Nephron (organoid): ENCODE data around the gene VOPP1.

Experiments
- H3K27ac Mint-ChIP-seq, 3 experiments: 2 replicates each; pipeline ENCODE4 v1.8.0; 2020; ENCODE audit warnings: mixed read lengths in 3 of 3, mild to moderate bottlenecking in 2 of 3, moderate library complexity in 1 of 3
- H3K27me3 Mint-ChIP-seq: 2 replicates; pipeline ENCODE4 v1.8.0; 2021; ENCODE audit warnings: low read depth, mild to moderate bottlenecking, moderate library complexity, mixed read lengths
- H3K36me3 Mint-ChIP-seq: 2 replicates; pipeline ENCODE4 v1.8.0; 2020; ENCODE audit warnings: low read depth, mixed read lengths
- H3K4me1 Mint-ChIP-seq: 2 replicates; pipeline ENCODE4 v1.8.0; 2020; ENCODE audit warnings: mixed read lengths
- H3K4me3 Mint-ChIP-seq, 3 experiments: 2 replicates each; pipeline ENCODE4 v1.8.0; 2020; ENCODE audit warnings: mild to moderate bottlenecking in 3 of 3, mixed read lengths in 3 of 3, moderate library complexity in 2 of 3
- H3K9me3 Mint-ChIP-seq: 2 replicates; pipeline ENCODE4 v1.8.0; 2020; ENCODE audit warnings: mixed read lengths
- TF ChIP-seq, protein P1 (sequence below), 3 experiments: fragments of 200-600 bp; sonication (generic); IDR thresholded peaks; one replicate each; pipeline ENCODE4 v1.5.0; 2021; ENCODE audit warnings: antibody characterized with exemption in 3 of 3; ENCODE audit not compliant: unreplicated experiment in 3 of 3

VOPP1 gene

DNA sequence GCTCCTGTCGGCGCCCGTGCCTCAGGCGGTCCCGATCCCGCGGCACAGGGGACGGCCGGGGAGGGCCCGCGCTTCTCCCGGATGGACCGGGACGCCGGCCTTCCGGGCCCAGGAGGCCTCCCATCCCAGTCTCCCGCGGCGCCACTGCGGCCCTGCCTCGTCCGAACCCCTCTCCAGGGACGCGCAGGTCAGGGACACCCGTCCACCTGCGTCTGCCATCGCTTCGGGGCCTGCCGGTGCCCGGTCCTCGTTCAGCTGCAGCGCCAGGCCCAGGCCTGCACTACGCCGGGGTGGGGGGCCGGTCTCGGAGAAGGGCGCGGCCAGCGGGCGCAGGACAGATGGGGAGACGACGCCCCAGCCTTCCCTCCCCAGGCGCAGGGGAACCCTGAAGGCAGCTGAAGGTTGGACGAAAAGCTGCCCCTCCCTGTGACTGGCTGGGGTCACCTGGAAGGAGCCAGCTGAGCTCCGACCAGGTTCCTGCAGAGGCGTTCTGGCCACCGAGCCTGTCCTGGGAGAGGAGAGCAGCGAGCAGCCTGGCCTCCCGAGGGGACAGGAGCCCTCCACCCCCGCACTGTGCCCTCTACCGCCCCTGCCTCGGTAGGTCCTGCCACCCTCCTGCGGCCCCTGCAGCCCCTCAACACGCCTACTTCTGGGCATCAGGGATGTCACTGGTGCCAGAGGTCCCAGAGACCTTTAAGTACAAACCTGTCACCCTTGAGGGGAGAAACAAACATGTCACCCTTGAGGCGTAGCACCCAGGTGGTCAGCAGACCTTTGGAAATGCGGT, 122.9 kb downstream of the VOPP1 start:
- TF ChIP-seq, protein P1, sequence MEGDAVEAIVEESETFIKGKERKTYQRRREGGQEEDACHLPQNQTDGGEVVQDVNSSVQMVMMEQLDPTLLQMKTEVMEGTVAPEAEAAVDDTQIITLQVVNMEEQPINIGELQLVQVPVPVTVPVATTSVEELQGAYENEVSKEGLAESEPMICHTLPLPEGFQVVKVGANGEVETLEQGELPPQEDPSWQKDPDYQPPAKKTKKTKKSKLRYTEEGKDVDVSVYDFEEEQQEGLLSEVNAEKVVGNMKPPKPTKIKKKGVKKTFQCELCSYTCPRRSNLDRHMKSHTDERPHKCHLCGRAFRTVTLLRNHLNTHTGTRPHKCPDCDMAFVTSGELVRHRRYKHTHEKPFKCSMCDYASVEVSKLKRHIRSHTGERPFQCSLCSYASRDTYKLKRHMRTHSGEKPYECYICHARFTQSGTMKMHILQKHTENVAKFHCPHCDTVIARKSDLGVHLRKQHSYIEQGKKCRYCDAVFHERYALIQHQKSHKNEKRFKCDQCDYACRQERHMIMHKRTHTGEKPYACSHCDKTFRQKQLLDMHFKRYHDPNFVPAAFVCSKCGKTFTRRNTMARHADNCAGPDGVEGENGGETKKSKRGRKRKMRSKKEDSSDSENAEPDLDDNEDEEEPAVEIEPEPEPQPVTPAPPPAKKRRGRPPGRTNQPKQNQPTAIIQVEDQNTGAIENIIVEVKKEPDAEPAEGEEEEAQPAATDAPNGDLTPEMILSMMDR (IDR thresholded peaks at IDR 0.05; ENCODE audit: unreplicated experiment in 3 of 3), result no peak
- no peak overlapping the region for H3K27ac Mint-ChIP-seq
- no peaks in the 10 kb centered on the region for H3K27me3 Mint-ChIP-seq
- no peaks in the 10 kb centered on the region for H3K9me3 Mint-ChIP-seq
- H3K4me1 Mint-ChIP-seq, result no peaks in the 10 kb centered on the region
- peaks cover 4% of the 10 kb centered on the region for H3K36me3 Mint-ChIP-seq
- no peak overlapping the region for H3K4me3 Mint-ChIP-seq

DNA sequence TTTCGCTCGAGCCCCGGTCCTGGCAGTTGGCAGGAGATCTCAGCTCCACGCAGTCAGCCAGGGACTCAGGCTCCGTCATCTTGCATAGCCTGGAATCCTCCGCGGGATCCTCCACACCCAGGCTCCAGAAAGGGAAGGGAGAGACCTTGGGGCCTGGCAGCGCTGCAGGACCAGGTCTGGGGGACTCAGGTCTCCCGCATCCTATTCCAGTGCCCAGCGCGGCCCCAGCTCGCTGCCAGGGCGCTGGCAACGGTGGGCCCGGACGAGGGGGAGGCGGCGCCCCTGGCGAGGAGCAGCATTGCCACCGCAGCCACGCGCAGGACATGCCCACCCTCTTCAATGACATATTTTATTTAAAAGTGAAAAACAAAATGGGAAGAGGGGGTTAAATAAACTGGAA, 123.8 kb downstream of the VOPP1 start:
- Mint-ChIP-seq H3K27ac (no peak overlapping the region), H3K4me3 (no peak overlapping the region), H3K36me3 (peaks cover 4% of the 10 kb centered on the region), H3K27me3 (no peaks in the 10 kb centered on the region), H3K4me1 (no peaks in the 10 kb centered on the region), H3K9me3 (no peaks in the 10 kb centered on the region)
- TF ChIP-seq, protein P1 (IDR thresholded peaks at IDR 0.05; ENCODE audit: unreplicated experiment in 3 of 3), result no peak

DNA sequence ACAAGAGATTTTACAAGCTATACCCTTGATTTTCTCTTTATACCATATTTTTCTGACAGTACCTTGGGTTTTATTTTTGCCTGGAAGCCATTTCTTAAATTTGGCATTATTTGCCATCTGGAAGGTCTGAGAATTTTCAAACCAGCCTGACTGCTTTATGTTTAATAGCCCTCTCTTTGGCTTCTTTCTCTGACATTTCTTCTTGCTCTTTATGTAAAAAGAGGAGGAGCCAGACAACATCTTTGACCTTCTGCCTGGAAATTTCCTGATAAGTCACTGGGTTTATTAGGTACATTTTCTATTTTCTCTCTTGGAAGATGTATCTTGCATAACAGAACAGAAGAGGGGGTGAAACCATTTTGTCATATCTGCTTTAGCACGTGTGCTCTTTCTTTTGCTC, 127.5 kb downstream of the VOPP1 start:
- no peaks in the 10 kb centered on the region for H3K9me3 Mint-ChIP-seq
- TF ChIP-seq, protein P1 (IDR thresholded peaks at IDR 0.05; ENCODE audit: unreplicated experiment in 3 of 3), result no peak
- no peak overlapping the region for H3K27ac Mint-ChIP-seq
- no peak overlapping the region for H3K4me3 Mint-ChIP-seq
- H3K4me1 Mint-ChIP-seq, result no peaks in the 10 kb centered on the region
- H3K27me3 Mint-ChIP-seq, result no peaks in the 10 kb centered on the region
- no peaks in the 10 kb centered on the region for H3K36me3 Mint-ChIP-seq

DNA sequence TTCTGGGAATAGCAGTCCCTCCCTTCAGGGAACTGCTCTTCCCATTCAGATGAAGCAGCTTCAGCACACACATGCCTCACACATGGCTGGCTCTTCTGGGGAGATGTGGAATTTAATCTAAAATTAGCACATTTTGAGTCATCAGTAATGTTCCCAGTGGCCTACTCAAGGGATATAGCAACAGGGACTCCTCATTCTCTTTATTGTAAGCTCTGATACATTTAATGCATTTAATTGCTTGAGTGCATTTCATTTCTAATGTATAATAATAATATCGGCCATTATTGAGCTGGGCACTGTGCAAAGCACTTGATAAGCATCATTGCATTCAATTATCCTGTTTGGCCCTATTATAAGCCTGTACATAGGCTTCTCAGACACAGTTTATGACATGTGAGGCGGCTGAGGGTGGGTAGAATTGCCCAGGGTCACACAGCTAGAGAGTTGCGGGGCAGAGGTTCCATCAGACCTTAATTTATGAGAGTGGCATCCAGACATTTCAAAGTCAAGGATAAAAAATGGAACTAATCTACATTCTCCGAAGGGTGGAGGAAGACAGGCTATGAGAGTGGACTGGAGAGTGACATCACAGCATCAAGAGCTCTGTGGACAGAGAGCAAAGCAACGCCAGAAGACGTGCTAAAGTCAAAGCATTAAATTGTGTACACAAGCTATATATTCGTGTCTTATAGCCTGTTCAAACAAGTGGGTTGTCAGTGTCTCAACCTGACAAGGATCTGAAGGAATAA, 130.4 kb downstream of the VOPP1 start:
- Mint-ChIP-seq H3K27ac (peak overlapping the region in 1 of 3 experiments; percentile 7), H3K27me3 (peaks cover 3% of the 10 kb centered on the region), H3K4me3 (no peak overlapping the region), H3K36me3 (no peaks in the 10 kb centered on the region), H3K4me1 (no peaks in the 10 kb centered on the region), H3K9me3 (no peaks in the 10 kb centered on the region)
- TF ChIP-seq, protein P1 (IDR thresholded peaks at IDR 0.05; ENCODE audit: unreplicated experiment in 3 of 3), result no peak

DNA sequence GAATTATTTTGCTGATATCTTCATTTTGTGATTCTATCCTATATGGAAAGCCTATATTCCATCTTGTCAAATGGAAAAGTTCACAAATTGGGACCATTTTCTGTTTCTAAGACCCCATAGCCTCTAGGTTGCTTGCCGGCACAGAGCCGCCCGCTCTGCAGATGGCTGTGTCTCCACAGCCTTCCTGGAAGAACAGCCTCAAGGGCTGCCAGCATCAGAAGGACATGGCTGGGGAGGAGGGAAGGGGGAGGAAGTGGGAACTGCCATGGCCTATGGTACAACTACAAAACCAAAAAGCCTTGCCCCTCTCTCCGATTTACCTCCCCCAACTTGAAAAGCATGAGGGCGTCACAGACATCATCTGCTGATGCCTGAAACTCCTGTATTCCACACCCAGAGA, 131.3 kb downstream of the VOPP1 start:
- H3K9me3 Mint-ChIP-seq, result no peaks in the 10 kb centered on the region
- no peaks in the 10 kb centered on the region for H3K36me3 Mint-ChIP-seq
- TF ChIP-seq, protein P1 (IDR thresholded peaks at IDR 0.05; ENCODE audit: unreplicated experiment in 3 of 3), result no peak
- no peaks in the 10 kb centered on the region for H3K4me1 Mint-ChIP-seq
- no peak overlapping the region for H3K27ac Mint-ChIP-seq
- H3K27me3 Mint-ChIP-seq, result peaks cover 3% of the 10 kb centered on the region
- H3K4me3 Mint-ChIP-seq, result no peak overlapping the region
